Esophagus (tissue), 2 donors: Measurements from ENCODE around the gene CEP152. TPM values are rescaled to one million over a fixed set of nuclear protein-coding genes. Genes with fewer than 3 reads are reported as not detected.
A peak's percentile ranks its signal among the peaks of the same experiment; 100 is the strongest.
"Not testable (repeated sequence)": the region's sequence is repeated elsewhere in the genome, so short reads cannot be mapped to it uniquely, and the experiment has no call there.

Experiments used
- H3K27ac ChIP-seq, 2 donors: one replicate each; pipeline ENCODE4 v1.5.1; 2013; ENCODE audit warnings: low read depth in 2 of 2, mild to moderate bottlenecking in 2 of 2, inconsistent platforms in 1 of 2, low read length in 1 of 2, moderate library complexity in 1 of 2
- H3K27me3 ChIP-seq, 2 donors: one replicate each; pipeline ENCODE4 v1.6.1; 2013; ENCODE audit warnings: low read length in 2 of 2, control low read depth in 1 of 2, mild to moderate bottlenecking in 1 of 2; ENCODE audit not compliant: insufficient read depth in 2 of 2, control insufficient read depth in 1 of 2
- H3K36me3 ChIP-seq, 2 donors: one replicate each; pipeline ENCODE4 v1.6.1; 2013; ENCODE audit warnings: low read length in 1 of 2; ENCODE audit not compliant: control insufficient read depth in 2 of 2, insufficient read depth in 2 of 2
- H3K4me1 ChIP-seq, 2 donors: one replicate each; pipeline ENCODE4 v1.6.1; 2013; ENCODE audit warnings: low read length in 1 of 2; ENCODE audit not compliant: control insufficient read depth in 2 of 2, insufficient read depth in 2 of 2
- H3K4me3 ChIP-seq, 2 donors: one replicate each; pipeline ENCODE4 v1.5.1; 2013; ENCODE audit warnings: low read length in 2 of 2, mild to moderate bottlenecking in 2 of 2, low read depth in 1 of 2, moderate library complexity in 1 of 2
- H3K9me3 ChIP-seq, 2 donors: one replicate each; pipeline ENCODE4 v1.6.1; 2013; ENCODE audit warnings: mild to moderate bottlenecking in 2 of 2, low read depth in 1 of 2, low read length in 1 of 2, moderate library complexity in 1 of 2; ENCODE audit not compliant: control insufficient read depth in 2 of 2, insufficient read depth in 1 of 2
- WGBS, 2 donors: extraction: QIAGEN DNeasy Blood & Tissue Kit; methylation state at CpG; one replicate each; pipeline ENCODE4 v1.1.7; 2013; 5-methylcytosine and 5-hydroxymethylcytosine counted together
- polyA plus RNA-seq, 2 donors: library from polyadenylated mRNA; stranded (reverse); fragments of 200-250 nt; gene quantifications; one replicate each; pipeline ENCODE4 v1.2.3, GENCODE V29; 2013
- donor health status: healthy with polysubstance abuse.
- donor health status: Bipolar disorder and iron deficiency.

Gene CEP152
- polyA plus RNA-seq, 2 donors, result 1.6 to 2.1 TPM

GRCh38 chr15:48796930-48797329, 13.9 kb downstream of the CEP152 start:
- Histone ChIP-seq H3K4me1 (no peaks in the 10 kb centered on the region), H3K27me3 (no peaks in the 10 kb centered on the region), H3K9me3 (no peaks in the 10 kb centered on the region), H3K36me3 (no peaks in the 10 kb centered on the region), H3K27ac (no peak overlapping the region), H3K4me3 (no peak overlapping the region)
- 60 to 74% methylated on average over 3 of the region's 3 CpGs for WGBS, 2 donors

DNA sequence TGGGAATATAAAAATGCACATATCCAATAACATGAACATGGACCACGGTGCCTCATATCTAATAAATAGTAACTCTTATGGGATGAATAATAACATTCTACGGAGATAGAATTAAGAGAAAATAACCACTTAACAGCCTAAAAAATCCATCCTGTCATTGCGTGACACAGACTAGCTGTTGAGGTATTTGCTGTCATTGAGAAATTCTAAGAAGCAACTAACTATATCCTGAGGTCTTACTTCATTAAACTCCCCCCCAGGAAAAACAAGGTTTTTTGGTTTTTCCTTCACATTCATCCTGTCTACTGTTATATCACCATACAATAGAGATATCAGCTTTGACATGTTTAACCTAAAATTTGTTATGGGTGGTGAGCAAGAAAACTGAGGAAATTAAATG, 14.3 kb downstream of the CEP152 start:
- H3K36me3 ChIP-seq, result no peaks in the 10 kb centered on the region
- no peaks in the 10 kb centered on the region for H3K27me3 ChIP-seq
- WGBS, 2 donors, result 92 to 95% methylated on average over 3 of the region's 3 CpGs
- no peak overlapping the region for H3K27ac ChIP-seq
- H3K4me1 ChIP-seq, result no peaks in the 10 kb centered on the region
- H3K4me3 ChIP-seq, result no peak overlapping the region
- no peaks in the 10 kb centered on the region for H3K9me3 ChIP-seq

DNA sequence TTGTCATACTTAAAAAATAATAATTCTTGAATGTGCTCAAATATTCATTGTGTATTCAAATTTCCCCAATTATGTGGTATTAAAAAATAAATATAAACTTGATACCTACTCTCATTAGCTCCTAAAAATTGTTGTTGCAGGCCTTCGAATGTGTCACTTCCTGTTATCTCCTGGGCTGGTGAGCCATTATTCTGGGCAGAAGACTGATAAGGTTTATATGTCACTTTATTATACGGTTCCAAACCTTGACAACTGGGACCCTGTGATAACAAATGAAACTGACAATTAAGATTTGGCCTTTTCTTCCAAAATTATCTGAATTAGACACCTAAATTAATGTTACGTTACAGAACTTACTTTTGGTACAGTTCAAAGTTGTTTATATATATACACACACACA, 15.0 kb downstream of the CEP152 start:
- H3K27ac ChIP-seq, result no peak overlapping the region
- H3K4me3 ChIP-seq, result no peak overlapping the region
- H3K4me1 ChIP-seq, result no peaks in the 10 kb centered on the region
- no peaks in the 10 kb centered on the region for H3K27me3 ChIP-seq
- 85 to 93% methylated on average over 3 of the region's 3 CpGs for WGBS, 2 donors
- no peaks in the 10 kb centered on the region for H3K36me3 ChIP-seq
- H3K9me3 ChIP-seq, result no peaks in the 10 kb centered on the region

DNA sequence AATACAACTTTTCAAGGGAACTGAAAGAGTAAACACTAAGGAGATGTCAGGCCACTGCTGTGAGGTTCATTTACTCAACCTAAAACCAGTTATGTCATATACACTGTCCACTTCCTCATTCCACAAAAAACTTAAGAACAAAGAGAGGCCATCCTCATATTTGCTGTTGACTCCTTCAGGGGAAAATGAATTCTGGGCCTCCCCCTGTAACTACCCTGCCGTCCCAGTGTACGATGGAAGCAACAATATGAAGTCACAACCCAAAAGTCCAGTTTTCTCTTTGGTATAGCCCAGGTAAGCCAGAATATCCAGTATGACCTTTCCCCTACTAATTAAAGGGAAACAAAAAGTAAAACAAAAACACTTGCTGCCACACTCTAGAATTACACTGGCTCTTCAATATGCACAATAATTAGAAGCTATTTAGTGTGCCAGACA, 16.2 kb downstream of the CEP152 start:
- 80 to 82% methylated on average over 2 of the region's 2 CpGs for WGBS, 2 donors
- H3K27me3 ChIP-seq, result no peaks in the 10 kb centered on the region
- H3K4me3 ChIP-seq, result no peak overlapping the region
- peak overlapping the region in 1 of 2 donors; percentile 15 for H3K27ac ChIP-seq
- no peaks in the 10 kb centered on the region for H3K4me1 ChIP-seq
- no peaks in the 10 kb centered on the region for H3K36me3 ChIP-seq
- H3K9me3 ChIP-seq, result no peaks in the 10 kb centered on the region

DNA sequence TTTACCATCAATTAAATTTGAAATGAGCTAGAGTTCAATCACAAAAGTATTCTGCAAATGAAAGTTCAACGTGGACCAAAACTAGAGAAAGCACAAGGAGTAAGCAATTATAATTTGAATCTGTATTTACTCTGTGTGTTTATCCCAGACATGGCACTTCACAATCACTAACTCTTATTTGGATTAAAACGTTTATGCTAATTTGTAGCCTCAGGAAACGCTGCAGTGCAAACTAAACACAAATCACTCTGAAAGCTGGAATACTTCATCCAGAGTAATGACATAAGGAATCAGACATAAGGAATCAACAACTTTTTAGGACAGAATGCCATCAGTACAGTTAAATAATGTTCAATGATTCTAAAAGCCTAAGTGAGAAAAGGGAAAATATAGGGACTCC, 18.5 kb downstream of the CEP152 start:
- 55 to 69% methylated on average over 3 of the region's 3 CpGs for WGBS, 2 donors
- H3K4me1 ChIP-seq, result no peaks in the 10 kb centered on the region

GRCh38 chr15:48790466-48791115, 20.3 kb downstream of the CEP152 start:
- not testable (repeated sequence) for H3K27ac ChIP-seq, H3K36me3 ChIP-seq, H3K9me3 ChIP-seq, H3K4me3 ChIP-seq, H3K27me3 ChIP-seq, H3K4me1 ChIP-seq
- WGBS, 2 donors, result 87% methylated on average over 12 of the region's 12 CpGs

More for the DNA sequence above, 18.5 kb downstream of the CEP152 start:
- Histone ChIP-seq H3K27me3 (no peaks in the 10 kb centered on the region), H3K27ac (no peak overlapping the region), H3K9me3 (no peaks in the 10 kb centered on the region), H3K4me3 (no peak overlapping the region), H3K36me3 (peaks cover 0 to 2% of the 10 kb centered on the region in 2 donors)

DNA sequence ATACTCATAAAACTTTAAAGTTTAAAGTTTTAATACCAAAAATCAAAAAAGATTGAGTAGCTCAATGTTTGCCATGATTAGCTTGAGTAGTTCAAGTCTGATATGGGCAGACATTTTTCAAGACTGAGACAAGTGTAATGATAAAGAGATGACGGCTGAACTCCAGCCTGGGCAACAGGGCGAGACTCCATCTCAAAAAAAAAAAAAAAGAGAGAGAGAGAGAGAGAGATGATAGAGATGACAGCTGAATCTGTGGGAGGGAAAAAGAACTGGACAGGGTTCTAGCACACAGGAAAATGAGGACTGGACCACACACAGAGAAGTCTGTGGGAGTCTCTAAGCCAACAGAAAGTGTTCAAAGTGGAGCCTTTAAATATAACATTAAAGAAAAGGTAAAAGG, 25.2 kb downstream of the CEP152 start:
- no peak overlapping the region for H3K4me3 ChIP-seq
- no peaks in the 10 kb centered on the region for H3K27me3 ChIP-seq
- WGBS, 2 donors, result 78 to 82% methylated on average over 2 of the region's 2 CpGs
- peaks cover 2 to 5% of the 10 kb centered on the region in 2 donors for H3K36me3 ChIP-seq
- H3K9me3 ChIP-seq, result no peaks in the 10 kb centered on the region
- H3K4me1 ChIP-seq, result no peaks in the 10 kb centered on the region
- H3K27ac ChIP-seq, result no peak overlapping the region

DNA sequence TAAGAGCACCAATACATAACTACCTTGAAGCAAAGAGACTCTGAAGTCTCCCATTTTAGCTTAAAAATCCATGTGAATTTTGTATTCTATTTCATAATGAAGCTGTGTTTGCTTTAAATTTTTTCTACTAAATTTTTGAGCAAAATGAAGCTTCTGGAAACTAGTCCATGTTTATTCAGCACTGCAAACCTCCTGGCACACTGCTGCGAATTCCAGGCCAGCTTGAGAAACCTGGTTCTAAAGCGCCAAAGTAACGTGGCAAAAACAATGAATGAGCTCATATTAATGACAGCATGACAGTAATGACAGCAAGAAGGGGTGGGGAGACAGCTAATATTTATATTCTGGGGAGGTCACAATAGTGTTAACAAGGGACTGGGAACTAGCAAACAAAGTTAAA, 25.7 kb downstream of the CEP152 start:
- no peaks in the 10 kb centered on the region for H3K27me3 ChIP-seq
- no peak overlapping the region for H3K4me3 ChIP-seq
- WGBS, 2 donors, result 44 to 45% methylated on average over 3 of the region's 3 CpGs
- no peaks in the 10 kb centered on the region for H3K4me1 ChIP-seq
- H3K27ac ChIP-seq, result no peak overlapping the region
- no peaks in the 10 kb centered on the region for H3K9me3 ChIP-seq
- H3K36me3 ChIP-seq, result peaks cover 2 to 5% of the 10 kb centered on the region in 2 donors

GRCh38 chr15:48784756-48785155, 26.1 kb downstream of the CEP152 start:
- no peak overlapping the region for H3K4me3 ChIP-seq
- whole genome bisulfite sequencing, 2 donors, result 84 to 88% methylated on average over 2 of the region's 2 CpGs
- peaks cover 2 to 5% of the 10 kb centered on the region in 2 donors for H3K36me3 ChIP-seq
- H3K27me3 ChIP-seq, result no peaks in the 10 kb centered on the region
- no peaks in the 10 kb centered on the region for H3K9me3 ChIP-seq
- no peaks in the 10 kb centered on the region for H3K4me1 ChIP-seq
- H3K27ac ChIP-seq, result no peak overlapping the region

- no peak overlapping the region for H3K4me3 ChIP-seq
- H3K4me1 ChIP-seq, result no peaks in the 10 kb centered on the region
- no peaks in the 10 kb centered on the region for H3K27me3 ChIP-seq
- H3K27ac ChIP-seq, result no peak overlapping the region
- 70 to 97% methylated on average over 2 of the region's 2 CpGs for whole genome bisulfite sequencing, 2 donors
- peaks cover 2 to 3% of the 10 kb centered on the region in 2 donors for H3K36me3 ChIP-seq
- H3K9me3 ChIP-seq, result no peaks in the 10 kb centered on the region
These were observed 28.0 kb downstream of the CEP152 start for GRCh38 chr15:48782911-48783310.
